HG03469 (cell line): ENCODE data around the gene HMCN2.

Experiments
- ATAC-seq: cut with Tn5 transposase; IDR thresholded peaks from one replicate; pipeline ENCODE4 v1.9.1; 2021; ENCODE audit warnings: mild to moderate bottlenecking, moderate library complexity, moderate number of reproducible peaks; ENCODE audit not compliant: unreplicated experiment

Gene HMCN2

DNA sequence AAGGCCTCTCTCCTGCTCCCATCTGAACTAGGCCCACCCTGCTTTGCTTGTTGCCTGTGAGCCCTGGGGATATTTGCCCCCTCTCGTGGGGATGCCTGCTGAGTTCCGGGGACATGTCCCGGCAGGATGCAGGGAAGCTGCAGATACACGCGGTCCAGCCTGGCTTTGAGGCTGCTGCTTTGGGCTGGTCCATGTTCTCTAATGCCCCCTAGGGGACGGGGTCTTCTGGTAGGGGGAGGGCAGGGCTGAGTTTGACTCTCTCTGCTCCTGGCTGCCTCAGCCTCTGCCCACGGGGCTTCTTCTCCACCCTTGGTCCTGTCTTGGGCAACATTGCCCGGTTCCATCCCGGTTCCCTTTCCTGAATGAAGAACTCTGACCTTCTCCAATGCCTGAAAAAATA, 94.3 kb downstream of the HMCN2 start:
- no peak for ATAC-seq

DNA sequence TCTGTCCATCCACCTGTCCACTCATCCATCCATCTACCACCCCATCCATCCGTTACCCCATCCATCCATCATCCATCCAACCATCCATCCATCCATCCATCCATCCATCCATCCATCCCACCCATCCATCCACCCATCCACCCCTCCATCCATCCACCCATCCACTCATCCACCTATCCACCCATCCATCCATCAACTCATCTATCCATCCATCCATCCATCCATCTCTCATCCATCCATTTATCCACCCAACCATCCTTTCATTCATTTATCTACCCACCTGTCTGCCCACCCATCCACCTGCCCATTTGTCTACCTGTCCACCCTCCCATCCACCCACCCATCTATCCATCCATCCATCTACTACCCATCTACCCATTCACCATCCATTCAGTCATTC, 95.1 kb downstream of the HMCN2 start:
- no peak for ATAC-seq

DNA sequence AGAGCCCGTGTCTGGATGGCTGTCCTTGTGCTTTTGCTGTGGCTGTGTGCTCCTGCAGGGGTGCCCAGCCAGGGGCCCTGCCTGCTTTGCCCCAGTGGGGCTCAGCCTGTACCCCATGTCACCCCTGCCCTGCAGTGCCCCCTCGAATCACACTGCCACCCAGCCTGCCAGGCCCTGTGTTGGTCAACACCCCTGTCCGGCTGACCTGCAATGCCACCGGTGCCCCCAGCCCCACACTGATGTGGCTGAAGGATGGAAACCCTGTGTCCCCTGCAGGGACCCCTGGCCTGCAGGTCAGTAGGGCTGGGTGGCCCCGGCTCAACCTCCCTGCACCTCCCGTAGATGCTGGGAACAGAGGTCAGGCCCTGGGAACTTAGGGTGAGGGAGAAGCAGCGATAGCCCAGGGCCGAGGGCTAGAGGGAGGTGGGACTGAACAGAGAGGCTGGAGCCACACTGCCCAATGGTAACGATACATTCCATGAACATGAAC, 96.4 kb downstream of the HMCN2 start:
- no peak for ATAC-seq

GRCh38 chr9:130362691-130363090, 97.1 kb downstream of the HMCN2 start:
- no peak for ATAC-seq

DNA sequence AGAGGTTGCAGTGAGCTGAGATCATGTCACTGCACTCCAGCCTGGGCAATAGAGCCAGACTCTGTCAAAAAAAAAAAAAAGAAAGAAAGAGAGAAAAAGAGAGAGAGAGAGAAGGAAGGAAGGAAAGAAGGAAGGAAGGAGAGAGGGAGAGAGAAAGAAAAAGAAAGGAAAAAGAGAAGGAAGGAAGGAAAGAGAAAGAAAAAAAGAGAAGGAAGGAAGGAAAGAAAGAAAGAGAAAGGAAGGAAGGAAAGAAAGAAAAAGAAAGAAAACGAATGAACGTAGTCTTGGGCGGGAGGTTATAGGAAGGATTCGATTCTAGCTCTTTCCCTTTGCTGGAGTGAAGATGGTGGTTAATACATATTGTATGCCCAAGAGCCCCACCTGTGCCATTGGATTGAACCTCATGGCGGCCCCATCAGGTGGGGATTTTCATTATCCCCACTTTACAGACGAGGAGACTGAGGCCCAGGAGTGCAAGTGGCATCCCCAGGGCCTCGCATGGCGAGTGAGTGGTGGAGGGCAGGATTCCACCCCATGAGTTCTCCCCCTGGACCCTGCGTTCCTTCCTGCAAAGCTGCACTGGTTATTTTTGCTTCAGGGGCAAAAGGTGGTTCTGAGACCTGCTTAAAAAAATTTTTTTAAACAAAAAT, 98.3 kb downstream of the HMCN2 start:
- no peak for ATAC-seq

DNA sequence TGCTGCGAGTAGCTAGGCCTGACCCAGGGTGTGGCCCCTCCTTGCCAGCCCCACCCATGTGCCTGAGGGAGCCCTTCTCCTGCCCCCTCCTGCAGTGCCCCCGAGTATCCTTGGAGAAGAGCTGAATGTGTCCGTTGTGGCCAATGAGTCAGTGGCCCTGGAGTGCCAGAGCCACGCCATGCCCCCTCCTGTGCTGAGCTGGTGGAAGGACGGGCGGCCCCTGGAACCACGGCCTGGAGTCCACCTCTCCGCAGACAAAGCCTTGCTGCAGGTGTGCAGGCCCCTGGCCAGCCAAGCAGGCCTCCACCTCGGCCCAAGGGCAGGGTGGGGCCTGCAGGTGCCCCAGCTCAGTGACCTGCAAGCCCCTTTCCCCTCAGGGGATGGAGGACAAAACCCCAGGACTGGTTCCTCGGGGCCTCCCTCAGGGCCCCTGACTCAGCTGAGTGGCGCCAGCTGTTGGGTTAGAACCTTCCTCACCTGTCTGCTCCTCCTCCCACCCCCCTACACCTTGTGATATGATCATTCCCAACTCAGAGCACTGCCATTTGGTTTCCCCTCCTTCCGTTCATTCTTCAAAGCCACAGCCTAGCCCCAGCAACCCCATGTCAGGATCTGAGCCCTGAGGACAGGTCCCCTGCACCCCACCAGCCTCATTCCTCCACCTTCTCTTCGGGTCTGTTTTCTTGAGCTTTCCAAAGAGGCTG, 99.2 kb downstream of the HMCN2 start:
- no peak for ATAC-seq

- ATAC-seq: no peak
Observed at GRCh38 chr9:130365323-130365721, 99.8 kb downstream of the HMCN2 start.

DNA sequence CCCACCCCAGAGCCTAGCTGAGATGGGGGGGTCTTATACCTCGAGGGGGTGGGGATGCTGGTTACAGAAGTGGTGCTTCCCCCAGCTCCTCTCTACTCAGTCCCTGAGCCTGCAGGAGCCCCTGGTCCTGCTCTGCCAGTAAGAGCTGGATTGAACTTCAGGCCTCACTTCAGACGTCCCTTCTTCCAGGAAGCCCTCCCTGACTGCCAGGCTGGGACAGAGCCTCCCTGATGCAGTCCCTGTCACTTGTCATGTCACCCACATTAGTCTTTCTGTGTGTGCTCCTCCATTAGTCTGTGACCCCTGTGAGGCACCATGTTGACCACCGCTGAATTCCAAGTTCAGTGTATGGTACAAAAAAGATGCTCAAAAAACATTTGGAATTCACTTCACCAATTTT, 100.5 kb downstream of the HMCN2 start:
- no peak for ATAC-seq

GRCh38 chr9:130366888-130367550, 101.5 kb downstream of the HMCN2 start:
- no peak for ATAC-seq

GRCh38 chr9:130368631-130369103, 103.1 kb downstream of the HMCN2 start:
- ATAC-seq: no peak

DNA sequence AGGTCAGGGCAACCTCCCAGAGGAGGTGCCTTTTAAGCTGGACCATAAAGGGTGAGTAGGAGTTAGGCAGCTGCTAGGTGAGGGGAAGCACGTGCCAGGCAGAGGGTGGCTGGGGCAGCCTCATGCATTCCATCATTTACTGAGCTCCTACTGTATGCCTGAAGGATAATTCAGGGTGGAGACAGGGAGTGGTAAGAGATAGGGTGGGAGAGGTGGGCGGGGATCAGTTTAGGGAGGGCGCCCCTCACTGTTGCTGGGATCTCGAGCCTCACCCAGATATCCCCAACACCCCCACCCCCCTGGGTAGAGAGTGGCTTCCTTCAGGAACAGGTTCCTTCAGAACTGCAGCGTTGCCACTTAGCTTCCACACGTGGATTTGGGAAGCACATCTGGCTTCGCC, 104.7 kb downstream of the HMCN2 start:
- no peak for ATAC-seq

DNA sequence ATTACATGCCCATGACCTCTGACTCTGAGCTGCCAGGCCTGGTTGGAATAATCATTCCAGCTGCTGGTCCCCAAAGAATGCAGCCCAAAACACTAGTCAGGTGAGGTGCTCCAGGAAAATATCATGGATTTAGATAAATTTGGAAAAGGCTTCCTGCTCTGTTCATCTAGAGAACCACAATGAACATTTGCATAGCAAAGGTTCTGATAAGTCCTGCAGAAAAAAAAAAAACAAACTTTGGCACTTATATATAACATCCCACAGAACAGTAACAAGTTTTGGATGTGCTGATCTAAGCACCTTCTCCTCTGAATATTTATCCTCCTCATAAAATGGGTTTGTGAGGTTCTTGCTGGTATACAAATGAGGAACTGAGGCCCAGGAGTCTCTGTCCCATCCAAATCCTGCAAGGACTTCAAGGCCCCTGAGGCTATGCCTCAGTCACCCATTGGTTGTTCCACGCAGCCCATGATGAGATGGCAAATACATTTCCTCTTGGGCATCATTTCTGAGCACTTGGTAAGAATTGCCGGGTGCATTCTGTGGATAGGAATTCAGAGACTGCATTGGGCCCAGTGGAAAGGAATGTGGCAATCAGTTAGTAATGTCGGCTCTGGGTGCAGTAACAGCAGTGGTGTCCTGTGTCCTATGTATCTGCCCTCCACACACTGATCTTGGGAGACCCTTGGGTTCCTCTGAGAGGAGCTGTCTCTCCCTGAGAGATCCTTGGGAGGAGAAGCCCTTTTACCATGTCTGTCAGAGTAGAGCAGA, 105.8 kb downstream of the HMCN2 start:
- ATAC-seq: no peak

DNA sequence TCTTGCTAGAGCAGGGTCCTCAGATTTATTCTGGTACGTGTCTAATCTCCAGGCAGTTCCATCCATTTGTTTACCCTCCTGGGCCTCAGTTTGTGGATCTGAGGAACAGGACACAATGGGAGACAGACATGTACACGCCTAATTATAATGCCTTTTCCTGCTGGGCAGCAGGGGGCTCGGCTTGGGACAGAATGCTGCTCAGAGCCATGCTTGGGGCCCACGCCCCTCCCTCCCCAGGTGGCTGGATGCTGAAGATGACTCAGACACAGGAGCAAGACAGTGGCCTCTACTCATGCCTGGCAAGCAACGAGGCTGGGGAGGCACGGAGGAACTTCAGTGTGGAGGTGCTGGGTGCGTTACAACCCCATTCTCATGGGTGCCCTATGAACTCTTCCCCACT, 106.5 kb downstream of the HMCN2 start:
- no peak for ATAC-seq

GRCh38 chr9:130373679-130374325, 108.2 kb downstream of the HMCN2 start:
- no peak for ATAC-seq

DNA sequence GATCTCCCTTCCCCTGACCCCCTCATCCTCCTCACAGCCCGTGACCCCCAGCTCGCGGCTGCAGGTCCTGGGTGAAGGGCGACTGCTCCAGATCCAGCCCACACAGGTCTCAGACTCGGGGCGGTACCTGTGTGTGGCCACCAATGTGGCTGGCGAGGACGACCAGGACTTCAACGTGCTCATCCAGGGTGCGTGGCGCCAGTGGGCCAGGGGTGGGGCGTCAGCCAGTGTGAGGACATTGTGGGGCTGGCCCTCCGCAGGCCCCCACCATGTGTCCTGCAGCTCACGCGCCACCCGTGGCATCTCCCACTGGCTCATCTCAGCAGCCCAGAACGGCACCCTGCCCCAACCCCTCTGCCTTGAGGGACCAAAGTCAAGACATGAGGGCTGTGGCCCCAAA, 112.1 kb downstream of the HMCN2 start:
- ATAC-seq: no peak

DNA sequence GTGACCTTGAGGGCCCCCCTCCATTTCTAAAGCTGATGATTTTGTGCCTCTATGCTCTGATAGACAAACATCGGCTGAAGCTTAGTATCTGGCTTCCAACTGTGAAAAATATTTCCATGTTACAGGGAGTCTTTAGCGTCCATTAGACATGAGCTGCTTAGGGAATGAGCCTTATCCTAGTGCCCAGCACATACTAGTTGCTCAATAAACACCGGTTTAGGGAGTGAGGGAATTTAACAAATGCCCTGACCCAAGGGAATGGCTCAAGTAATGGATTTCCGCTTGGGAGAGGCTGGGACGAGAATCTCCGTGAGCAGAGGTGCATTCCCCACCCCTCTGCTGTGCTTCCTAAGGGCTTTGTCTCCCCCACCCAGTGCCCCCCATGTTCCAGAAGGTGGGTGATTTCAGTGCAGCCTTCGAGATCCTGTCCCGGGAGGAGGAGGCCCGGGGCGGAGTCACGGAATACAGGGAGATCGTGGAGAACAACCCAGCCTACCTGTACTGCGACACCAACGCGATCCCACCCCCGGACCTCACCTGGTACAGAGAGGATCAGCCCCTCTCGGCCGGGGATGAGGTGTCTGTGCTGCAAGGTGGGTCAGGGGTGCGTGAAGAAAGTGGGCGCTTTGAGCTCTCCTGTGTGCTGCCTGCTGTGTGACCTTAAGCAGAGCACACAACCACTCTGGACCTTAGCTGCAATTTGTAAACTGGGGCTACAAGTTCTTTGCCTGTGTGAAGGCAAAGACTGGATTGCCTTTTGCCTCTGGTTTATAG, 113.5 kb downstream of the HMCN2 start:
- ATAC-seq: no peak

- ATAC-seq: no peak
Observed at GRCh38 chr9:130379649-130379970, 114.0 kb downstream of the HMCN2 start.

DNA sequence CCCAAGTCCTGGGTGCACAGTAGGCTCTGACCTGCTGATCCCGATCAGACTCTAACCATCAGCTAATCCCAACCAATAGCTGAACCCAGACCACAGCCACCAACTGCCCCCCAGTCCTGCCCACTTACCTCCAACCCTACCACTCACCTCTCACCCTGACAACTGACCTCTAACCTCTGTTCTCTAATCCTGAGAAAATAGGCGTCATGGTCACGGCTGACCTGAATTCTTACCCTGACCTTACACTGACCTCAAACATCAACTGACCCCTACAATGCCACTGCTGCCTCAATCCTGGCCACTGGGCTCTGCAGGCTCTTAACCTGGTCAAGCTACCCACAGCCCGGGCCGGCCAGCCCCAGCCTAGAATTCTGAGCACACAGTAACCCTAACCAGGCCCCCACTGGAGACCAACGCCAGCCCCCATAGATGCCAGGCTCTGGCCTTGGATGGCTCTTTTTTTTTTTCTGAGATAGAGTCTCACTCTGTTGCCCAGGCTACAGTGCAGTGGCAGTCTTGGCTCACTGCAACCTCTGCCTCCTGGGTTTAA, 115.4 kb downstream of the HMCN2 start:
- ATAC-seq: no peak

DNA sequence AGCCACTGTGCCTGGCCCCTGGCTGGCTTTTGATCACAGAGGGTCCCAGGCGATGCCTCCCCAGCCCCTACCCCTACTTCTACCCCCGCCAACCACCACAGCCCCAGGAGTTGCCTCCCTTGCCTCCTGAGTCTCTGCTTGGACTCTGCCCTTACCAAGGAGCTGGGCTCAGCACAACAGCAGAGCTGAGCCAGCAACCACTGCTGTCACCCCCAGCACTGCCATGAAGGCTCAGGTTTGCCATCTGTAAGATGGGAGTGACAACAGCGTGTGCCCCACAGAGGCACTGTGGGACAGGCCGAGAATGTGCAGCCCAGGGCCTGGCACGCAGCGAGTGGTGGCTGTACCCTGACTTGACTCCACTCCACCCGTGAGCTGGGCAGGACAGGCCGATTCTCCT, 116.1 kb downstream of the HMCN2 start:
- no peak for ATAC-seq

DNA sequence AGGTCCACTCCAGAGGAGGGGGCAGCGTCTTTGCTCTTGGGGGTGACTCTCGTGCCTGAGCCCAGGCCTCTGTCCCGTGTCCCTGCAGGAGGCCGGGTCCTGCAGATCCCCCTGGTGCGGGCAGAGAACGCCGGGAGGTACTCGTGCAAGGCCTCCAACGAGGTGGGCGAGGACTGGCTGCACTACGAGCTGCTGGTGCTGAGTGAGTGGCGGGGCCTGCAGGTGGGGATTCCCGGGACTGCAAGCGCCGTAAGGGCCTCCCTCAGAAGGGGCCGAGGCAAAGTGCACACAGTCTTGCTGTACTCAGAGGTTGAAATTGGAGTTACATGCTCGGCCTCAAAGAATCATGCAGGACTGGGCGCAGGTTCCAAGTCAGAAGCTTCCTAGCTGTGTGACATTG, 116.5 kb downstream of the HMCN2 start:
- no peak for ATAC-seq
